ENCODE results near the gene SLC5A9. TPM values are rescaled to one million over a fixed set of nuclear protein-coding genes. Genes with fewer than 3 reads are reported as not detected.
A peak's percentile ranks its signal among the peaks of the same experiment; 100 is the strongest.

The SLC5A9 gene
- total RNA-seq, 1 experiment from 2014 or later, result not detected

DNA sequence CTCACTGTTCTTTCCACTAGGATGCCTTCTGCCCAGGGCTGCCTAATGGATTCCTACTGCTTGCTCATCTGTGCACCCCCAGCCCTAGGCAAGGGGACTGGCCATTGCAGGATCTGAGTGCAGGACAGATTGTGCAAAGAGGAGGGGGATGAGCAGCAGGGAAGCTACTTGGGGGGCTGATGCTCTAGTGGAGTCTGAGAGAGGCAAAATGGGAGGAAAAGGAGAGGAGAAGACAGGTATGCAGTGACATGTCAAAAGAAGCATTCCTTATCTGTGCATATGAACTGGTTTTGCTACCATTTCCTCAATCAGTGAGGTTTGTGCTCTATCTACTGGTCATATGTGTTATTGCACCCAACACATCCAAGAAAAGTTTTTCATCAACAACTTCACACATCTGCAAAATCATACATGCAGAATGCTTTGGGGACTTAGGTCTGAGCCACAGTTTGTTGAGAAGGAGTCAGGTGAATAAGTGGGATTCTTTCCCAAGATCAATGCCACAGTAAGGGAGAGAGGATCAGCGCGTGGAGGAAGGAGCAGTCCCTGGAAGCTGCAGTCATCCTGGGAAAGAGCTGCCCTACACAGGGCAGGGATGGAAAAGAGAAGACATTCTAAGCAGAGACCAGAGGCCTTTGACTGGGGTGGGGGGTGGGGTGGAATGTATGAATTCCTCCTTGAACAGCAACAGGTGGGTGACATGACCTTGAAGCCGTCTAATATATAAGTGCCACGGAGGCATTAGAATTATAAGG, 14.4 kb downstream of the SLC5A9 start:
- Histone ChIP-seq H3K9me3 (ENCODE audit: control insufficient read depth, low read depth, low read length) (no peaks in the 10 kb centered on the region), H3K23me2 (ENCODE audit: insufficient read length, low read depth, low read length, poor library complexity, severe bottlenecking) (no peaks in the 10 kb centered on the region), H3K79me1 (ENCODE audit: insufficient read depth, low read depth, low read length, poor library complexity, severe bottlenecking) (no peaks in the 10 kb centered on the region), H2BK20ac (ENCODE audit: low read depth, low read length, poor library complexity, severe bottlenecking) (no peak overlapping the region), H2BK120ac (ENCODE audit: low read depth, low read length, poor library complexity, severe bottlenecking) (no peak overlapping the region), H4K8ac (replicated peaks; ENCODE audit: insufficient read length, low read depth, low read length) (no peak overlapping the region), H4K5ac (ENCODE audit: insufficient read length, low read depth, low read length) (no peak overlapping the region), H2AFZ (ENCODE audit: low read length) (no peak overlapping the region), H3K4ac (ENCODE audit: low read depth, low read length) (no peak overlapping the region), H2BK15ac (ENCODE audit: low read depth, low read length) (no peak overlapping the region), H3K27me3 (ENCODE audit: insufficient read depth, low read length) (no peaks in the 10 kb centered on the region; the same call in 1 of the 2 replicates), H3K18ac (ENCODE audit: insufficient read length, low read depth, low read length) (no peak overlapping the region), H2BK5ac (ENCODE audit: insufficient read length, low read length) (no peak overlapping the region), H3K4me1 (ENCODE audit: insufficient read depth, low read length) (no peaks in the 10 kb centered on the region), H3K27ac (ENCODE audit: insufficient read length, low read depth, low read length) (no peak overlapping the region), H4K20me1 (ENCODE audit: control insufficient read depth, insufficient read depth, insufficient read length) (no peaks in the 10 kb centered on the region), H3T11ph (ENCODE audit: low read length) (no peak overlapping the region), H3K9ac (ENCODE audit: extremely low read depth, insufficient read length, low read length) (no peak overlapping the region), H3K79me2 (ENCODE audit: insufficient read depth, low read length) (no peaks in the 10 kb centered on the region), H3K23ac (ENCODE audit: insufficient read length, low read depth, low read length) (no peak overlapping the region), H2AK5ac (ENCODE audit: insufficient read length, low read length) (no peak overlapping the region), H3K4me2 (ENCODE audit: insufficient read depth, insufficient read length, low read length) (no peak overlapping the region), H2BK12ac (ENCODE audit: insufficient read length, low read depth, low read length) (no peak overlapping the region), H3K14ac (ENCODE audit: insufficient read depth, low read length) (no peak overlapping the region), H4K91ac (ENCODE audit: insufficient read length, low read depth, low read length) (no peak overlapping the region), H3K56ac (ENCODE audit: insufficient read length, low read depth, low read length) (no peak overlapping the region)
- H3K9me3 Mint-ChIP-seq, result no peaks in the 10 kb centered on the region
- H3K4me1 Mint-ChIP-seq, result no peaks in the 10 kb centered on the region
- TF ChIP-seq, protein P1, sequence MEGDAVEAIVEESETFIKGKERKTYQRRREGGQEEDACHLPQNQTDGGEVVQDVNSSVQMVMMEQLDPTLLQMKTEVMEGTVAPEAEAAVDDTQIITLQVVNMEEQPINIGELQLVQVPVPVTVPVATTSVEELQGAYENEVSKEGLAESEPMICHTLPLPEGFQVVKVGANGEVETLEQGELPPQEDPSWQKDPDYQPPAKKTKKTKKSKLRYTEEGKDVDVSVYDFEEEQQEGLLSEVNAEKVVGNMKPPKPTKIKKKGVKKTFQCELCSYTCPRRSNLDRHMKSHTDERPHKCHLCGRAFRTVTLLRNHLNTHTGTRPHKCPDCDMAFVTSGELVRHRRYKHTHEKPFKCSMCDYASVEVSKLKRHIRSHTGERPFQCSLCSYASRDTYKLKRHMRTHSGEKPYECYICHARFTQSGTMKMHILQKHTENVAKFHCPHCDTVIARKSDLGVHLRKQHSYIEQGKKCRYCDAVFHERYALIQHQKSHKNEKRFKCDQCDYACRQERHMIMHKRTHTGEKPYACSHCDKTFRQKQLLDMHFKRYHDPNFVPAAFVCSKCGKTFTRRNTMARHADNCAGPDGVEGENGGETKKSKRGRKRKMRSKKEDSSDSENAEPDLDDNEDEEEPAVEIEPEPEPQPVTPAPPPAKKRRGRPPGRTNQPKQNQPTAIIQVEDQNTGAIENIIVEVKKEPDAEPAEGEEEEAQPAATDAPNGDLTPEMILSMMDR (conservative IDR thresholded peaks at IDR 0.05), result peak; percentile 83
- no CpG with 5 or more reads among the region's 4 CpGs for WGBS (ENCODE audit: extremely low coverage, insufficient read length, low lambda C conversion rate)
- DNase-seq, result no peak
- H3K27me3 Mint-ChIP-seq (ENCODE audit: low read depth), result peaks cover 5% of the 10 kb centered on the region
- H3K27ac Mint-ChIP-seq, result no peak overlapping the region
- no peaks in the 10 kb centered on the region for H3K36me3 Mint-ChIP-seq (ENCODE audit: insufficient read depth in 1 of 3, low read depth in 3 of 3)
- no peak overlapping the region for H3K4me3 Mint-ChIP-seq

Measured in H9 (cell line).